ENCODE measurements around the gene HOXA7. TPM values are rescaled to one million over a fixed set of nuclear protein-coding genes. Genes with fewer than 3 reads are reported as not detected.

The HOXA7 gene
- total and polyA plus RNA-seq, 2 experiments from 2014 or later: 0.83 TPM; not detected in 1

DNA sequence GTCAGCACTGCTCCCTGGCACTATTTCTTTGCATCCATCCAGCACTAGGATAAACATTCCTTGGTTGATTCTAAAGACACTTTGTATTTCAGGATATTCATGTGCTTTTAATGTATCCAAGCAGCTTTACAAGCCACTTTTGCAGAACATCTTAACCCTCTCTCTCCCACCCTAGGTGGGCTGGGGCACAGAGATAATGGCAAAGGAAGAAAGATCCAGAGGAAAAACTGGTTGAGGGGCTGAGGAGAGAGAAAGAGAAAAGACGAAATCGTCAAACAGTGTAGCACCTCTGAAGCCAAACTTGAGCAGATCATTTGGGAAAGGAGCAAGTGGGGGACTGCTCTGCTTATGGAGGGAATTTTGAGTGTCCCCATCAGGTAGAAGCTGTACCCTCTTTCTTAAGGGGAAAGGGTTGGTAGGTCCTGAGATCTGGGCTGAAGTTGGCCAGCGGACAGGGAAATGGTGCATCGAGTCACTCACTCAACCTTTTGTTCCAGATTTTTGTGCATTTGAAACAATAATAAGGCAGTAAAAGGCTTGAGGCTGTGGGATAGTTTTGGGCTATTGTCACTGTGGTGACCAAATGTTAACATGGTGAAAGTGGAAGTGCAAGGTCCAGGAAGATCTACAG, 47.6 kb upstream of the HOXA7 start:
- no peaks in the 10 kb centered on the region for H3K9me3 ChIP-seq (ENCODE audit: low read depth)
- H3K4me2 ChIP-seq: peak overlapping the region; percentile 90
- WGBS (ENCODE audit: low lambda C conversion rate, missing lambda C conversion rate): 37% methylated on average over 4 of the region's 4 CpGs
- H3K4me3 ChIP-seq: peak overlapping the region; percentile 18
- peaks cover 2% of the 10 kb centered on the region for H4K20me1 ChIP-seq (ENCODE audit: insufficient read depth, poor library complexity, severe bottlenecking)
- peaks cover 4% of the 10 kb centered on the region for H3K4me1 ChIP-seq (ENCODE audit: insufficient read depth)
- peak overlapping the region; percentile 82 for H3K27ac ChIP-seq
- H3K27me3 ChIP-seq: peaks cover 88% of the 10 kb centered on the region
- H3K79me2 ChIP-seq: peaks cover 65% of the 10 kb centered on the region
- no peaks in the 10 kb centered on the region for H3K36me3 ChIP-seq (replicated peaks; ENCODE audit: insufficient read depth, low read depth)
- H3K9me2 ChIP-seq (replicated peaks; ENCODE audit: insufficient read depth): no peaks in the 10 kb centered on the region
- TF ChIP-seq, protein P1, sequence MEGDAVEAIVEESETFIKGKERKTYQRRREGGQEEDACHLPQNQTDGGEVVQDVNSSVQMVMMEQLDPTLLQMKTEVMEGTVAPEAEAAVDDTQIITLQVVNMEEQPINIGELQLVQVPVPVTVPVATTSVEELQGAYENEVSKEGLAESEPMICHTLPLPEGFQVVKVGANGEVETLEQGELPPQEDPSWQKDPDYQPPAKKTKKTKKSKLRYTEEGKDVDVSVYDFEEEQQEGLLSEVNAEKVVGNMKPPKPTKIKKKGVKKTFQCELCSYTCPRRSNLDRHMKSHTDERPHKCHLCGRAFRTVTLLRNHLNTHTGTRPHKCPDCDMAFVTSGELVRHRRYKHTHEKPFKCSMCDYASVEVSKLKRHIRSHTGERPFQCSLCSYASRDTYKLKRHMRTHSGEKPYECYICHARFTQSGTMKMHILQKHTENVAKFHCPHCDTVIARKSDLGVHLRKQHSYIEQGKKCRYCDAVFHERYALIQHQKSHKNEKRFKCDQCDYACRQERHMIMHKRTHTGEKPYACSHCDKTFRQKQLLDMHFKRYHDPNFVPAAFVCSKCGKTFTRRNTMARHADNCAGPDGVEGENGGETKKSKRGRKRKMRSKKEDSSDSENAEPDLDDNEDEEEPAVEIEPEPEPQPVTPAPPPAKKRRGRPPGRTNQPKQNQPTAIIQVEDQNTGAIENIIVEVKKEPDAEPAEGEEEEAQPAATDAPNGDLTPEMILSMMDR (IDR thresholded peaks at IDR 0.05; ENCODE audit: poor library complexity): no peak
- TF ChIP-seq EZH2phosphoT487 (IDR thresholded peaks at IDR 0.05; ENCODE audit: low read depth, severe bottlenecking, unreplicated experiment): peak; percentile 52
- no peak overlapping the region for H2AFZ ChIP-seq
- no peak for DNase-seq (ENCODE audit: low spot score)

DNA sequence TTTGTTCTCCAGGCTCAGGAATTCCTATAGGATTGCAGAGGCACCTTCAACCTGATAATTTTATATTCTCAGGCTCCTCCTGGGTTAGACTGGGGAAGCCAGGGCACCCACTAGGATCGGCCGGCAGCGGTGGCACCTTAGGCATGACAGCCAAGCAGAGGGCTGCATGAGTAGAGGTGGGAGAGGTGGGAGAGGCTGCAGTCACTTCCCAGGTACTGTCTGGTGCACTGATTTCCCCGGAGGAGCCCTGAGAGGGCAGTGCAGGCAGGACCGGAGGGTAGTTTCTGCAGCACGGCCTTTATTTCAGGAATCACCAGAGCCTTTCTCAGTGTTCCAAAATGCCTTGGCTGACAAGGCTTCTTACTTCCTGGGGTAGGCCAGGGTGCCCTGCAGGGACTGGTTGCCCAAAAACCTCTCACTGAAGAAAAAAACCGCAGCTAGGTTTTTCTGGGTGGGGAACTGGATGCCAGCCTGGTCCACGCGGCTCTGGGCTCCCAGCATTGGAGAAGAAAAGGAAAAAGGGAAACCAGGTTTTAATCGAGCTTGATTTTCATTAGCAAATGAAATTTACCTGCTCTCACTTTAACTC, 47.0 kb upstream of the HOXA7 start:
- Histone ChIP-seq H3K9me3 (ENCODE audit: low read depth) (no peaks in the 10 kb centered on the region), H3K27ac (peak overlapping the region; percentile 82), H3K9me2 (replicated peaks; ENCODE audit: insufficient read depth) (no peaks in the 10 kb centered on the region), H2AFZ (no peak overlapping the region), H3K36me3 (replicated peaks; ENCODE audit: insufficient read depth, low read depth) (no peaks in the 10 kb centered on the region), H3K4me3 (peak overlapping the region; percentile 25), H3K4me2 (peak overlapping the region; percentile 90), H3K4me1 (ENCODE audit: insufficient read depth) (peaks cover 4% of the 10 kb centered on the region), H3K79me2 (peaks cover 65% of the 10 kb centered on the region), H3K27me3 (peaks cover 89% of the 10 kb centered on the region), H4K20me1 (ENCODE audit: insufficient read depth, poor library complexity, severe bottlenecking) (peaks cover 9% of the 10 kb centered on the region)
- DNase-seq (ENCODE audit: low spot score): no peak
- TF ChIP-seq EZH2phosphoT487 (IDR thresholded peaks at IDR 0.05; ENCODE audit: low read depth, severe bottlenecking, unreplicated experiment) (no peak), EZH2 (IDR thresholded peaks at IDR 0.05; ENCODE audit: borderline replicate concordance) (no peak)
- 33% methylated on average over 10 of the region's 10 CpGs for WGBS (ENCODE audit: low lambda C conversion rate, missing lambda C conversion rate)

DNA sequence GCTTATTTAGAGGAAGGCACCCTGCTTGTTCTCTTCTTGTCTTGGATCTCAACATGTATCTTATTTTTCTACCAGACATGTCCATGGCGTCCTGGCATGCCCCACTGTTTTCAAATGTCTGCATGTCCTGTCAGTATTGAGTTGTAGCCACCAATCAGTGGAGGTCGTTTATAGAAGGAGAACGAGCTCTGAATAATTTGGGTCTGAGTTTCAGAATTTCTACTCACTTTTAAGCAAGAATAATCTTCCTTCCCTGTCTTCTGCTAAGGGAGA, 46.3 kb upstream of the HOXA7 start:
- peaks cover 91% of the 10 kb centered on the region for H3K27me3 ChIP-seq
- WGBS (ENCODE audit: low lambda C conversion rate, missing lambda C conversion rate): 13% methylated on average over 3 of the region's 3 CpGs
- TF ChIP-seq, protein P1 (IDR thresholded peaks at IDR 0.05; ENCODE audit: poor library complexity): no peak
- TF ChIP-seq EZH2phosphoT487 (IDR thresholded peaks at IDR 0.05; ENCODE audit: low read depth, severe bottlenecking, unreplicated experiment): no peak
- no peak for TF ChIP-seq EZH2 (IDR thresholded peaks at IDR 0.05; ENCODE audit: borderline replicate concordance)
- DNase-seq (ENCODE audit: low spot score): no peak
- no peaks in the 10 kb centered on the region for H3K9me3 ChIP-seq (ENCODE audit: low read depth)
- H3K36me3 ChIP-seq (replicated peaks; ENCODE audit: insufficient read depth, low read depth): no peaks in the 10 kb centered on the region
- peak overlapping the region; percentile 90 for H3K4me2 ChIP-seq
- no peaks in the 10 kb centered on the region for H3K9me2 ChIP-seq (replicated peaks; ENCODE audit: insufficient read depth)
- peaks cover 11% of the 10 kb centered on the region for H4K20me1 ChIP-seq (ENCODE audit: insufficient read depth, poor library complexity, severe bottlenecking)
- H3K27ac ChIP-seq: peak overlapping the region; percentile 82
- peaks cover 72% of the 10 kb centered on the region for H3K79me2 ChIP-seq
- H2AFZ ChIP-seq: no peak overlapping the region
- H3K4me3 ChIP-seq: peak overlapping the region; percentile 25
- H3K4me1 ChIP-seq (ENCODE audit: insufficient read depth): peaks cover 4% of the 10 kb centered on the region

DNA sequence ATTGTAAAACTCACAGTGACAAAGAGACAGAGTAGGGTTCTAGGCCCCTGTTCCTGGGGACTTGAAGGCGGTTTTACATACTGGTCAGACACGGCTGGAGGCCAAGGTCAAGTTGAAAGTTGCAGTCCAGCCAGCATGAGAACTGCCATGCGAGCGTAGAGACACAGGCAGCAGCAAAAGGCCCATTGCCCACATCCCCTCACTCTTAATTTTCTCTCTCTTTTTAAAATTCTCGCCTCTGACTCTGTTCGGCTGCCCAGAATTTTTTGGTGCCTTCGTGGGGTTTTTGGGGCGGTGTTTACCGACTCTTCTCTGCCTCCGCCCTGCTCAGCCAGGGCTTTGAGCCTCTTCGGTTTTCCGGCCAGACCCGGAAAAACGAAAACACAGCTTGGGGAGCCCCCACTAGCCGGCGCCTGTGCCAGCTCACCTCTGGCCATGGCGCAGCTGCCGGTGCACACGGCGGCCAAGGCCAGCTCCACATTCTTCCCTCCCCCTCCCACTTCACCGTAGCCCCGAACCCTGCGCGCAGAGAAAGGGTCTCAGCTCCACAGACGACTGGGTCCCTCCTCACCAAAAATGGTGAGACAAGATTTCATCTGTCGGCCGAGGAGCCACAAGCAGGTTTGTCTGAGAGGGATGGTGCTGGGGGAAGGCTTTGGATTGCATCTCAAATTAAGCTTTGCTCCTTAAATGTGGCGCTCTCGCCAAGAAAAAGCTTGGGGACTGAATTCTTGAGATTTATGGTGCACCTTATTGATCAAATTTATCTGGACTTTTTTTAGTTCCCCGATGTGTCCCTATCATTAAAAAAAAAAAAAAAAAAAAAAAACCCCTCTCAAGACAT, 45.8 kb upstream of the HOXA7 start:
- Histone ChIP-seq H3K9me2 (replicated peaks; ENCODE audit: insufficient read depth) (no peaks in the 10 kb centered on the region), H3K27ac (peak overlapping the region; percentile 82), H4K20me1 (ENCODE audit: insufficient read depth, poor library complexity, severe bottlenecking) (peaks cover 12% of the 10 kb centered on the region), H3K79me2 (peaks cover 78% of the 10 kb centered on the region), H3K36me3 (replicated peaks; ENCODE audit: insufficient read depth, low read depth) (no peaks in the 10 kb centered on the region), H3K4me1 (ENCODE audit: insufficient read depth) (peaks cover 4% of the 10 kb centered on the region), H3K27me3 (peaks cover 91% of the 10 kb centered on the region), H3K4me3 (peak overlapping the region; percentile 57), H3K9me3 (ENCODE audit: low read depth) (no peaks in the 10 kb centered on the region), H3K4me2 (peak overlapping the region; percentile 90), H2AFZ (no peak overlapping the region)
- TF ChIP-seq EZH2 (IDR thresholded peaks at IDR 0.05; ENCODE audit: borderline replicate concordance): peak; percentile 30
- TF ChIP-seq, protein P1 (IDR thresholded peaks at IDR 0.05; ENCODE audit: poor library complexity): no peak
- 18% methylated on average over 28 of the region's 30 CpGs for WGBS (ENCODE audit: low lambda C conversion rate, missing lambda C conversion rate)
- no peak for DNase-seq (ENCODE audit: low spot score)
